HCT116 (cell line): ENCODE data around the gene MEIS2. TPM values are rescaled to one million over a fixed set of nuclear protein-coding genes. Genes with fewer than 3 reads are reported as not detected.

Experiments used
- ATAC-seq: fragments of 200-7000 bp; cut with Tn5 transposase; 2 replicates; pipeline ENCODE4 v1.9.1; 2020; ENCODE audit warnings: mild to moderate bottlenecking, moderate library complexity
- BruUV-seq: library from RNA; stranded (reverse); fragments of 400-500 nt; replicated peaks from 2 replicates; lab custom pipeline; 2021; lab: Mats Ljungman, UMichigan
- CTCF ChIA-PET: fragments of 300-600 bp; sonication (Branson Sonifier 250); formaldehyde crosslinking; loops from one replicate; lab custom pipeline; 2021; ENCODE audit warnings: antibody characterized with exemption; lab: Charles Lee
- POLR2A ChIA-PET: fragments of 300-600, 350-600 bp; sonication (Branson Sonifier 250); formaldehyde crosslinking; loops from one replicate; lab custom pipeline; 2021; ENCODE audit warnings: antibody characterized with exemption; lab: Charles Lee
- RAD21 ChIA-PET, 2 experiments: fragments of 300-600 bp; sonication (Branson Sonifier 250); formaldehyde crosslinking; loops; one replicate each; lab custom pipeline; 2023; ENCODE audit warnings: low total read pairs in 2 of 2; ENCODE audit not compliant: uncharacterized antibody in 2 of 2, unreplicated experiment in 2 of 2, low non-redundant PET in 1 of 2; lab: Charles Lee
- DNase-seq: peaks from one replicate; pipeline ENCODE4 v3.0.0-alpha.2; 2010; ENCODE audit warnings: low read depth, low spot score
- H2AFZ ChIP-seq: fragments of 200-600 bp; shearing (Covaris generic), sonication (generic); 2 replicates; pipeline ENCODE4 v1.6.1; 2017; ENCODE audit warnings: low read depth, mixed run types, mixed read lengths, antibody characterized with exemption, low read length; ENCODE audit not compliant: poor library complexity, severe bottlenecking
- H3K27ac ChIP-seq: 2 replicates; pipeline ENCODE4 v1.5.1; 2012; ENCODE audit warnings: low read depth, low read length
- H3K27me3 ChIP-seq: fragments of 200-600 bp; sonication (generic); 2 replicates; pipeline ENCODE4 v1.6.1; 2016; ENCODE audit warnings: mixed run types, low read length, mixed read lengths; ENCODE audit not compliant: insufficient read depth
- H3K36me3 ChIP-seq, 2 experiments: fragments of 200-500 bp in 1 of 2; fragments of 200-600 bp in 1 of 2; sonication (Bioruptor generic) in 1 of 2; sonication (generic) in 1 of 2; 2 replicates each; pipeline versions ENCODE4 v1.5.1 to v1.6.1; 2014 to 2016; ENCODE audit warnings: low read length in 2 of 2, inconsistent platforms in 1 of 2, mixed read lengths in 1 of 2, mixed run types in 1 of 2; ENCODE audit not compliant: insufficient read depth in 2 of 2, control insufficient read depth in 1 of 2
- H3K4me1 ChIP-seq, 2 experiments: fragments of 200-600 bp in 1 of 2; sonication (generic) in 1 of 2; 2 replicates each; pipeline versions ENCODE4 v1.5.1 to v1.6.1; 2012 to 2017; ENCODE audit warnings: low read length in 2 of 2, inconsistent platforms in 1 of 2, mild to moderate bottlenecking in 1 of 2, mixed read lengths in 1 of 2, mixed run types in 1 of 2, moderate library complexity in 1 of 2; ENCODE audit not compliant: insufficient read depth in 2 of 2, control insufficient read depth in 1 of 2
- H3K4me2 ChIP-seq: fragments of 200-600 bp; sonication (generic); 2 replicates; pipeline ENCODE4 v1.6.1; 2017; ENCODE audit warnings: mixed run types, low read length, mixed read lengths
- H3K4me3 ChIP-seq, 2 experiments: fragments of 200-600 bp in 1 of 2; sonication (generic) in 1 of 2; replicated peaks in 1 of 2; 2 replicates each; pipeline ENCODE4 v1.5.1; 2011 to 2016; ENCODE audit warnings: low read length in 2 of 2, control low read depth in 1 of 2, low read depth in 1 of 2, mild to moderate bottlenecking in 1 of 2, mixed read lengths in 1 of 2, mixed run types in 1 of 2
- H3K79me2 ChIP-seq: fragments of 200-600 bp; sonication (generic); 2 replicates; pipeline ENCODE4 v1.6.1; 2017; ENCODE audit warnings: mild to moderate bottlenecking, mixed run types, low read length, moderate library complexity, mixed read lengths; ENCODE audit not compliant: insufficient read depth
- H3K9ac ChIP-seq: fragments of 200-600 bp; sonication (generic); 2 replicates; pipeline ENCODE4 v1.6.1; 2016; ENCODE audit warnings: low read length, mixed read lengths
- H3K9me2 ChIP-seq: fragments of 200-600 bp; sonication (generic), shearing (Covaris generic); 2 replicates; pipeline ENCODE4 v1.6.1; 2017; ENCODE audit warnings: mixed run types, mild to moderate bottlenecking, moderate library complexity; ENCODE audit not compliant: insufficient read depth
- H3K9me3 ChIP-seq, 2 experiments: fragments of 200-500 bp in 1 of 2; fragments of 200-600 bp in 1 of 2; sonication (Bioruptor generic) in 1 of 2; sonication (generic) in 1 of 2; 2 replicates each; pipeline ENCODE4 v1.6.1; 2014 to 2017; ENCODE audit warnings: low read length in 2 of 2, mixed read lengths in 2 of 2, inconsistent platforms in 1 of 2, low read depth in 1 of 2, mild to moderate bottlenecking in 1 of 2, mixed run types in 1 of 2, moderate library complexity in 1 of 2; ENCODE audit not compliant: control insufficient read depth in 1 of 2, insufficient read depth in 1 of 2
- H4K20me1 ChIP-seq: fragments of 200-600 bp; sonication (generic), shearing (Covaris generic); 2 replicates; pipeline ENCODE4 v1.6.1; 2017; ENCODE audit warnings: mixed run types, mild to moderate bottlenecking, moderate library complexity; ENCODE audit not compliant: insufficient read depth
- CBX3 ChIP-seq: IDR thresholded peaks from 2 replicates; pipeline ENCODE4 v1.6.1; 2012; ENCODE audit warnings: low read depth
- CEBPB ChIP-seq: IDR thresholded peaks from 2 replicates; pipeline ENCODE4 v1.6.1; 2012; ENCODE audit warnings: low read depth
- EGR1 ChIP-seq: IDR thresholded peaks from 2 replicates; pipeline ENCODE4 v1.6.1; 2012; ENCODE audit warnings: low read depth
- ELF1 ChIP-seq: IDR thresholded peaks from 2 replicates; pipeline ENCODE4 v1.6.1; 2012; ENCODE audit warnings: low read depth, borderline replicate concordance
- EZH2phosphoT487 ChIP-seq: fragments of 200-600 bp; IDR thresholded peaks from 2 replicates; pipeline ENCODE4 v1.6.1; 2018; ENCODE audit warnings: antibody characterized with exemption, borderline replicate concordance
- FOSL1 ChIP-seq: IDR thresholded peaks from 2 replicates; pipeline ENCODE4 v1.6.1; 2012; ENCODE audit warnings: low read depth
- JUND ChIP-seq: IDR thresholded peaks from 2 replicates; pipeline ENCODE4 v1.6.1; 2012
- POLR2A ChIP-seq: IDR thresholded peaks from 2 replicates; pipeline ENCODE4 v1.7.0; 2011; ENCODE audit warnings: borderline replicate concordance; ENCODE audit not compliant: insufficient read depth, insufficient read length; ENCODE audit errors: extremely low read depth
- POLR2AphosphoS5 ChIP-seq: IDR thresholded peaks from 2 replicates; pipeline ENCODE4 v1.6.1; 2011; ENCODE audit warnings: mild to moderate bottlenecking, low read depth, low read length, moderate library complexity
- RAD21 ChIP-seq: IDR thresholded peaks from 2 replicates; pipeline ENCODE4 v1.6.1; 2012; ENCODE audit warnings: low read depth, mild to moderate bottlenecking
- SIN3A ChIP-seq: IDR thresholded peaks from 2 replicates; pipeline ENCODE4 v1.6.1; 2012; ENCODE audit warnings: low read depth
- SRF ChIP-seq: IDR thresholded peaks from 2 replicates; pipeline ENCODE4 v1.6.1; 2012; ENCODE audit warnings: low read depth
- TCF7L2 ChIP-seq: IDR thresholded peaks from 2 replicates; pipeline ENCODE4 v1.7.0; 2011; ENCODE audit warnings: borderline replicate concordance, inconsistent platforms; ENCODE audit not compliant: insufficient read depth, insufficient read length; ENCODE audit errors: extremely low read depth
- YY1 ChIP-seq: IDR thresholded peaks from 2 replicates; pipeline ENCODE4 v1.6.1; 2011; ENCODE audit warnings: low read length, low read depth, moderate library complexity, mild to moderate bottlenecking; ENCODE audit not compliant: insufficient replicate concordance; ENCODE audit errors: extremely low read depth
- ZBTB33 ChIP-seq: IDR thresholded peaks from 2 replicates; pipeline ENCODE4 v1.6.1; 2011; ENCODE audit warnings: mild to moderate bottlenecking, low read length, moderate library complexity; ENCODE audit not compliant: insufficient replicate concordance; ENCODE audit errors: extremely low read depth
- ZFX ChIP-seq: fragments of 450-650 bp; IDR thresholded peaks from 2 replicates; pipeline ENCODE4 v1.6.1; 2017
- ZNF274 ChIP-seq: fragments of 200-500 bp; sonication (Bioruptor generic); IDR thresholded peaks from 2 replicates; pipeline ENCODE4 v1.6.1; 2014; ENCODE audit warnings: mild to moderate bottlenecking, low read depth, low read length, inconsistent platforms
- intact Hi-C: fragments of 100-400 bp; cut with micrococcal nuclease; formaldehyde crosslinking; loops from 2 replicates; pipeline ENCODE4 v1.10.0; 2022
- total RNA-seq: library from RNA; stranded (reverse); gene quantifications from one replicate; pipeline ENCODE4 v1.2.1, GENCODE V29; 2021; ENCODE audit not compliant: unreplicated experiment
- TF ChIP-seq, protein P1 (sequence below): IDR thresholded peaks from 2 replicates; pipeline ENCODE4 v1.6.1; 2012
- TF ChIP-seq, protein P2 (sequence below), 3 experiments: fragments of 200-600 bp in 1 of 3; sonication (generic) in 1 of 3; IDR thresholded peaks in 2 of 3; conservative IDR thresholded peaks in 1 of 3; 2 replicates each; pipeline ENCODE4 v1.5.1; 2012 to 2017; ENCODE audit warnings: low read depth in 2 of 3, low read length in 2 of 3, antibody characterized with exemption in 1 of 3, borderline replicate concordance in 1 of 3, control low read depth in 1 of 3, mild to moderate bottlenecking in 1 of 3, mixed read lengths in 1 of 3, mixed run types in 1 of 3, moderate library complexity in 1 of 3; ENCODE audit not compliant: insufficient read depth in 1 of 3
- TF ChIP-seq, protein P3 (sequence below): IDR thresholded peaks from 2 replicates; pipeline ENCODE4 v1.6.1; 2012

Gene MEIS2
- total RNA-seq, 1 experiment from 2014 or later: 11.5 TPM

DNA sequence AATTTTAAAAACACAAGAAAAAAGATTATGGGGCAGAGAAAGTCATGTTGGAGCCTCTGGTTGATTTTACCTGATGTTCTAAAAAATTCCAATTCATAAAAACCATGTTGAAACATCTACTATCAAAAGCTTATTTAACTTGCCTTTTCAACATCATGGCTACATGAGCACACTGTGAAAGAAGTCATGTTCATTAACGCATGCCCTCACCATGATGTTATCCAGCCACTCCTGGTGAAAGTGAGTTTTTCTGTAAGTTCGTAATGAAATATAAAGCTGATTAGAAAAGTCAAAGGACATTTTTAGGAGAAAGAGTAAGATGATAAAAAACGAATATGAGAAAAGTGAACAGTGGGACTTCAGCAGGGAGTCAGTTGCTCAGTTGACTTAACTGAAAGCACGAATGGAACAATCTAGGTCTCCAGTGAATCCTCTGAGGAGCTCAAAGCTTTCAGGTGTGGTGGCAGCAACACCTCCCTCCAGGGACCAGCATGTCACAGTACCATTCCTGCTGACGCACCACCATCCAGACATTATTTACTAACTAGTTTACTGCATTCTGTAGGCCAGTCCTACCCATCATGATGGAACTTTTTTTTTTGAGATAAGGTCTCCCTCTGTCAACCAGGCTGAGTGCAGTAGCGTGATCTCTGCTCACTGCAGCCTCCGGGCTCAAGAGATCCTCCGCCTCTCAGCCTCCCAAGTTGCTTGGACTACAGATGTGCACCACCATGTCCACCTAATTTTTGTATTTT is 95.2 kb downstream of the MEIS2 start:
- H2AFZ ChIP-seq: no peak overlapping the region
- ChIA-PET RAD21 (no interaction called here), CTCF (no interaction called here), POLR2A (no interaction called here)
- H3K27ac ChIP-seq: no peak overlapping the region
- H3K79me2 ChIP-seq: no peaks in the 10 kb centered on the region
- H3K9ac ChIP-seq: no peak overlapping the region
- no TSS peak for BruUV-seq
- no peak overlapping the region for H3K4me2 ChIP-seq
- no peaks in the 10 kb centered on the region for H3K4me1 ChIP-seq
- no peaks in the 10 kb centered on the region for H3K27me3 ChIP-seq
- no peak for DNase-seq
- H3K9me2 ChIP-seq: no peaks in the 10 kb centered on the region
- no peaks in the 10 kb centered on the region; the same call in 1 of the 2 replicates for H4K20me1 ChIP-seq
- ATAC-seq: no peak
- TF ChIP-seq EZH2phosphoT487: no peak
- TF ChIP-seq ELF1: no peak
- no peak for TF ChIP-seq POLR2AphosphoS5
- TF ChIP-seq CBX3: no peak
- TF ChIP-seq RAD21: no peak
- no peak for TF ChIP-seq TCF7L2
- no peak for TF ChIP-seq SIN3A
- no peak for TF ChIP-seq EGR1
- no peak for TF ChIP-seq SRF
- no peak for TF ChIP-seq CEBPB
- TF ChIP-seq JUND: no peak
- TF ChIP-seq ZBTB33: no peak
- TF ChIP-seq ZNF274: no peak
- TF ChIP-seq, protein P1, sequence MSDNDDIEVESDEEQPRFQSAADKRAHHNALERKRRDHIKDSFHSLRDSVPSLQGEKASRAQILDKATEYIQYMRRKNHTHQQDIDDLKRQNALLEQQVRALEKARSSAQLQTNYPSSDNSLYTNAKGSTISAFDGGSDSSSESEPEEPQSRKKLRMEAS: no peak
- TF ChIP-seq, protein P2, sequence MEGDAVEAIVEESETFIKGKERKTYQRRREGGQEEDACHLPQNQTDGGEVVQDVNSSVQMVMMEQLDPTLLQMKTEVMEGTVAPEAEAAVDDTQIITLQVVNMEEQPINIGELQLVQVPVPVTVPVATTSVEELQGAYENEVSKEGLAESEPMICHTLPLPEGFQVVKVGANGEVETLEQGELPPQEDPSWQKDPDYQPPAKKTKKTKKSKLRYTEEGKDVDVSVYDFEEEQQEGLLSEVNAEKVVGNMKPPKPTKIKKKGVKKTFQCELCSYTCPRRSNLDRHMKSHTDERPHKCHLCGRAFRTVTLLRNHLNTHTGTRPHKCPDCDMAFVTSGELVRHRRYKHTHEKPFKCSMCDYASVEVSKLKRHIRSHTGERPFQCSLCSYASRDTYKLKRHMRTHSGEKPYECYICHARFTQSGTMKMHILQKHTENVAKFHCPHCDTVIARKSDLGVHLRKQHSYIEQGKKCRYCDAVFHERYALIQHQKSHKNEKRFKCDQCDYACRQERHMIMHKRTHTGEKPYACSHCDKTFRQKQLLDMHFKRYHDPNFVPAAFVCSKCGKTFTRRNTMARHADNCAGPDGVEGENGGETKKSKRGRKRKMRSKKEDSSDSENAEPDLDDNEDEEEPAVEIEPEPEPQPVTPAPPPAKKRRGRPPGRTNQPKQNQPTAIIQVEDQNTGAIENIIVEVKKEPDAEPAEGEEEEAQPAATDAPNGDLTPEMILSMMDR (IDR thresholded peaks at IDR 0.05 in 2 of 3, conservative IDR thresholded peaks at IDR 0.05 in 1 of 3; ENCODE audit: borderline replicate concordance in 1 of 3, insufficient read depth in 1 of 3, low read depth in 2 of 3, low read length in 2 of 3): no peak
- TF ChIP-seq ZFX: no peak
- no peak for TF ChIP-seq POLR2A
- no peak for TF ChIP-seq FOSL1
- TF ChIP-seq YY1: no peak
- TF ChIP-seq, protein P3, sequence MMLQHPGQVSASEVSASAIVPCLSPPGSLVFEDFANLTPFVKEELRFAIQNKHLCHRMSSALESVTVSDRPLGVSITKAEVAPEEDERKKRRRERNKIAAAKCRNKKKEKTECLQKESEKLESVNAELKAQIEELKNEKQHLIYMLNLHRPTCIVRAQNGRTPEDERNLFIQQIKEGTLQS: no peak
- H3K4me3 ChIP-seq: no peak overlapping the region
- intact Hi-C loops: no loop called here
- no peaks in the 10 kb centered on the region for H3K36me3 ChIP-seq
- no peaks in the 10 kb centered on the region for H3K9me3 ChIP-seq
